ENCODE data around the gene TUT4.

TUT4 gene

DNA sequence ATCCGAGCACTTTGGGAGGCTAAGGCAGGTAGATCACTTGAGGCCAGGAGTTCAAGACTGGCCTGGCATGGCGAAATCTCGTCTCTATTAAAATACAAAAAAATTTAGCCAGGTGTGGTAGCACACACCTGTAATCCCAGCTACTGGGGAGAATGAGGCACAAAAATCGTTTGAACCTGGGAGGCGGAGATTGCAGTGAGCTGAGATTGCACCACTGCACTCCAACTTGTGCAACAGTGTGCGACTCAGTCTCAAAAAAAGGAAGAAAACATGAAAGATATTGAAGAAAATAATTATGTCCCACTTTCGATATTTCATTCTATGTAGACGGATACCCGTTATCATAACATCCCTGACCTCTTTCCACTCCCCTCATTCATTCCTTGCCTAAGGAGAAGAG lies 19.2 kb downstream of the TUT4 start:
- DNase-seq (ENCODE audit: low read depth in 2 of 2), result no peak

DNA sequence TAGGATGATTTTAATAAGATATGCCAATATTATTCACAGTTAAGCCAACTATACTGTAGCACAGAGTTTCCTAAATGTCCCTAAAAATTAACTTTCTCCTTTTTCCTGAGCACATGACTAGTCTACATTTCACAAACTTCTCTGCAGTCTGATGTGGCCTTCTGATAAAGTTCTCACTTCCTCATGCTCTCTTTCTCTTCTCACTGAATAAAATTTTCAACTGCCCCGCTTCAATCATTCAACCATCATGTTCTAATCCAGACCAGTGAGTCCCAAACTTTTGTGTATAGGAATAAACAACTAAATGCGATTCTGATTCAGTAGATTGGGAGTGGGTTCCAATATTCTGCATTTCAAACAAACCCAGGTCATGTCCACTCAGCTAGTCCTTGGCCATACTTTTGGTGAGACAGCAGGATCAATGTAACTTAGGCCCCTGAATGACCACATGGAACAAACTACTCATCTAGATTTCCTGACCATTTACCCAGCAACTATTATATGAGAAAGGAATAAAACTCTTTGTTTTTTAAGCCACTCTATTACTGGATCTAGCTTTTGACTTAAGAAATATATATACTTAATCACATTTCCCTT lies 20.1 kb downstream of the TUT4 start:
- no peak for DNase-seq (ENCODE audit: low read depth in 2 of 2)

DNA sequence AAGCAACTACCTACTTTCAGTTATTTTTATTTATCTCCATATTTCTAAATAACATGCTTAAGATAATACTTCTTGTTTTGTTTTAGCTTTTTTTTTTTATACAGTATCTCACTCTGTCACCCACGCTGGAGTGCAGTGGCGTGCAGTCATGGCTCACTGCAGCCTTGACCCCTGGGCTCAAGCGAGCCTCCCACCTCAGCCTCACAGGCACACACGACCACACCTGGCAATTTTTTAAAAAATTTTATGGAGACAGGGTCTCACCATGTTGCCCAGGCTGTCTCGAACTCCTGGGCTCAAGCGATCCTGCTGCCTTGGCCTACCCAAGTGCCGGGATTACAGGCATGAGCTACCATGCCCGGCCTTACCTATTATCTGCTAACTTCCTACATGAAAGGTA lies 20.6 kb downstream of the TUT4 start:
- DNase-seq (ENCODE audit: low read depth in 2 of 2), result no peak

DNA sequence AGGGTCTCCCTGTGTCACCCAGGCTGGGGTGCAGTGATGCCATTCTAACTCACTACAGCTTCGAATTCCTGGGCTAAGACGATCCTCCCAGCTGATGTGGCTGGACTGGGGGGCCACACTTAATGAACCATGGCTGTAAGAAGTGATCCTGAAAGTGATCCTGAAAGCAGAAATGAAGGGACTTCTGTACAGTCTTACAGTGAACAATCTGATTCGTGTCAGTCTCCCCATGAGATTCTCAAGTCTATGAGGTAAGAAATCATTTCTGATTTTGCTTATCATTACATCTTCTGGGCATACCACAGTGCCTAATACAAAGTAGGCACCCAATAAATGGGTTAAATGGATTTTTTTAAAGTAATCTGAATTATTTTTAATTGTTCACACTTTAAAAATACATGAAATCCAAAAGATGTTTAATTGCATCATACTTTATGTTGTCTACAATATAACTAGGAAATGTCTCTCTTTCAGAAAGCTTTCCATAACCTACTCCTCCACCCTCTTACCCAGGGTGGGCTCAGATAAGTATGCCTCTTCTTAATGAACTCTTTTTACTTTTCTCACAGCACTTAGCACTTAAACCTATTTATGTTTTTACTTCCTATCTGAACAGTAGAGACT lies 21.5 kb downstream of the TUT4 start:
- DNase-seq (ENCODE audit: low read depth in 2 of 2), result no peak

DNA sequence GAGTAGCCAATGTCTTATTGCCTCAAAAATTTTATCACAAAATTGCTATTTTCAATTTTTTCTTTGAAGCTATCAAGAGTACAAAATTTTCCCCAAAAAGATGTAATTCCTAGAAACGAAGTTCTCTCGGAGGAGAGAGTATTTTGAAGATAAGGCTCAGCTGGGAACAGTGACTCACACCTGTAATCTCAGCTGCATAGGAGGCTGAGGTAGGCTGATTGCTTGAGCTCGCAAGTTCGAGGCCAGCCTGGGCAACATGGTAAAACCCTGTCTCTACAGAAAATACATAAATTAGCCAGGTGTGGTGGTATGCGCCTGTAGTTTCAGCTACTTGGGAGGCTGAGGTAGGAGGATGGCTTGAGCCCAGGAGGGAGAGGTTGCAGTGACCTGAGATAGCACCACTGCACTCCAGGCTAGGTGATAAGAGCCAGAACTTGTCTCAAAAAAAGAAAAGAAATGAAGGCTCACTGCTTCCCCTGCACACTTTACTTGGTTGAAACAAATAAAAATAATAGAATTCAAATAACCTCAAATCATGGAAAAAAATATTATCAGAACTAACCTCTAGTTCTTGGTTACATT lies 22.2 kb downstream of the TUT4 start:
- no peak for DNase-seq (ENCODE audit: low read depth in 2 of 2)

DNA sequence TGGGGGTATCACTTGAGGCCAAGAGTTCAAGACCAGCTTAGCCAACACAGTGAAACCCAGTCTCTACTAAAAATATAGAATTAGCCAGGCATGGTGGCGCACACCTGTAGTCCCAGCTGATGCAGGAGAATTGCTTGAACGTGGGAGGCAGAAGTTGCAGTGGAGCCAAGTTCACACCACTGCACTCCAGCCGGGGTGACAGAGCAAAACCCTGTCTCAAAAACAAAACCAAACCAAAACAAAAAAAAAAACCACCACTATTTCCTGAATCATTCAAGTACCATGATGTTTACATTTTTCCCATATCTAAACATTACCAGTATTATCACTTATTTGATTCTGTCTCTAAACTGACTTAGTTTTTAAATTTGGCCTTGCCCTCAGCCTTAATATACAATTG lies 29.5 kb downstream of the TUT4 start:
- no peak for DNase-seq (ENCODE audit: low read depth in 2 of 2)

DNA sequence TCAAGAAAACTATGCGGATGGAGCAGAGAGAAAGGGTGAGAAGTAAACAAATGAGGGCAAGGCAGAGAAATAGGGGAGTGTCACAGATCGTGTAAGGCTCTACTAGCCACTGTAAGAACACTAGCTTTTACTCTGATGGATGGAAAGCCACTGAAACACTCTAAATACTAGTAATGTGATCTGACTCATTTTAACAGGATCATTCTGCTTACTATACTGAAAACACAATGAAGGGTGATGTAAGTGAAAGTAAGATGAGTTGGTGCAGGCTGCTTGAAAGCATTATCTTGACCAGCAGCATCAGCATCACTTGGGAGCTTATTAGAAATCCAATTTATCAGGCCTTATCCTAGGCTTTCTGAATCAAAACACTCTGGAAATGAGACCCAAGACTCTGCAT lies 32.7 kb downstream of the TUT4 start:
- peak; percentile 20 to 26 for DNase-seq (ENCODE audit: low read depth in 2 of 2)

DNA sequence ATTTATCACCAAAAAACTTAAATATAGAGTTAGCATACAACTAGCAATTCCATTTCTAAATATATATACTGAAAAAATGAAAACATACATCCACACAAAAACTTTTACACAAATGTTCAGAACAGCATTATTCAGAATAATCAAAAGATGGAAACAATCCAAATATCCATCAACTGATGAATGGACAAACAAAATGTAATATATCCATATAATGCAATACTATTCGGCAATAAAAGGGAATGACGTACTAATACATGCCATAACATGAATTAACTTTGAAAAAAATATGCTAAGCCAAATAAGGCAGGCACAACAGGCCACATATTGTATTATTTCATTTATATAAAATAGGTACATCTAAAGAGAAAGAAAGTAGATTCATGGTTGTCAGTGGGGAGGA lies 33.9 kb downstream of the TUT4 start:
- no peak for DNase-seq (ENCODE audit: low read depth in 2 of 2)

DNA sequence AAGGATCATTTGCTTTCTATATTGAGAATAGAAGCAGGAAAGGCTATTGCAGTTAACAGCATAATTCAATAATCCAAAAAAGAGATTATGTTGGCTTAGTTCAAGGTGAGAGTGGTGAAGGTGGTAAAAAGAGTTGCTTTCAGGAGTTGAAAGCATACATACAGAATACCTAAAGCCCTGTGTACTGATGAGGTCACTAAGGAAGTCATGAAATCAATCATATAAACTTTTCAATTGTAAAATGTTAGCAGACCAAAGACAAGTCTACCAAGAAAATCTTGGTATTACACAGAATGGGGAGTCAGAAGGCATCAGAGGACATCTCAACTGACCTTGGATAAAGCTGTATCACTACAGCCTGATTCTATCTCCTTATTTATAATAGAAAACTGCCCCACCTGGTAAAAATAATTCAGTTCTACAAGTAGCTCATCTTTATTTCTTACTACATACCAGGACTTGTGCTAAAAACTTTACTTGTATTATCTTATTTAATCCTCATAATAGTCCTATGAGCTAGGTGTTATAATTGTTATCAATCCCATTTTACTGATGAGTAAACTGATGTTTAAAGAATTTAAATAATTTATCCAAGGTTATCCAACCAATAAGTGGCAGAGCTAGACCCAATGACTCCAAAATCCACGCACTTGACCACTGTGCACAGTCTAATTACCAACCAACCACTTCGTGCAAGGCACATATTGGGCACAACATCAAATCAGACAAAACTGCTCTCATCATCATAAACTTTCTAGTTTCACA lies 40.9 kb downstream of the TUT4 start:
- no peak for DNase-seq (ENCODE audit: low read depth in 2 of 2)

DNA sequence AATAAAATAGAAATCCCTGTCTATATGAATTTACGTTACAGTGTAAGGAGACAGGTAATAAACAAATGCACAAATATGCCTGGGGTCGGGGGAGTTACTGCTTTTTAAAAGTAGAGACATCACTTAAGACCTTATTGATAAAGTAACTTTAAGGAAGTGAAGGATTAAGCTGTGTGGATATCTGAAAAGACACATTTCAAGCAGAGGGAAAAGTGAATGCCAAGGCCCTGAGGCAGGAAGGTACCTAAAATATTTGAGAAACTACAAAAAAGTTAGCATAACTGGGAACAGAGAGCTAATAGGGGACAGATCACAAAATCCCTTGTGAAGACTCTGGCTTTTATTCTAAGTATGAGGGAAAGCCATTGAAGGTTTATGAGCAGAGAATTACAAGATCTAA lies 41.5 kb downstream of the TUT4 start:
- no peak for DNase-seq (ENCODE audit: low read depth in 2 of 2)

DNA sequence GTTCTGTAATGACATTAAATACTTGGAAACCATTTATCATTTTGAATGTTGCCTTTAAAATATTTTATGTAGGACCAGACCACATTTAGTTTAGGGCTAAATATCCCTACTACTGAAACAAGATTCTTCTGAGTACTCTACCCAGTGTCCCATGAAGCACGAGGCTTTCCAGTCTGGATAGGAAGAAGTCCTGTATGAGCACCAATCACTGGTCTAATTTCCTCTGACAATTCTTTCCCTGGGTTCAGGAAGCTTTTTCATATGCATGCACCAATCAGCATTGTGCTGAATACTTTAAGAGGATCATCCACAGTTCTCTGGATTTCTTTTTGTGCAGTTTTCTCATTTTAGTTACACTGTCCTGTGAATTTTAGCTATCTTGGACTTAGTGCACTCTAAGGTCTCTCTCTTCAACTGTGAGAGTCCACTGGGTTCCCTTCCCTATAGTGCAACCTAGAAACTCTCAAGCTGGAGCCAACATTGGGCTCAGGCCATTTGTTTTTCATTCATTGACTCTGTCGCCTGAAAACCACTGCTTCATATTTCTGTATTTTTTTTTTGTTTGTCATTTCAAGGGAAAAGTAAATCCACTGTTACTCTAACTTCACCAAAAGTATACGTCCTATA lies 45.9 kb downstream of the TUT4 start:
- DNase-seq (ENCODE audit: low read depth in 2 of 2), result no peak

DNA sequence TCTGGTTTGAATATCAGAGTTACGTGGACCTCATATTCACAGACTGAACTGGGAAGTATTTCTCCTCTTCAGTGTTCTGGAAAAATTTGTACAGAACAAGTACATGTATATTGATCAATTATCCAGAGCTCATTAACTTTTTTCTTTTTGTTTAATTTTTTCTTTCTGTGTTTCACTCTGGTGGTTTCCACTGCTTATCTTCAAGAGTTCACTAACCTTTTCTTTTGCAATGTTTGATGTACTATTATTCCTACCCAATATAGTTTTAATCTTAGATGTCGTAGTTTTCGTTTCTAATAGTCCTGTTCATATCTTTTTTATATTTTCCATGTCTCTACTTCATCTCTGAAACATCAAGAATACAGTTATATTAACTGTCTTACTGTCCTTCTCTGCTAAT lies 46.5 kb downstream of the TUT4 start:
- no peak for DNase-seq (ENCODE audit: low read depth in 2 of 2)

DNA sequence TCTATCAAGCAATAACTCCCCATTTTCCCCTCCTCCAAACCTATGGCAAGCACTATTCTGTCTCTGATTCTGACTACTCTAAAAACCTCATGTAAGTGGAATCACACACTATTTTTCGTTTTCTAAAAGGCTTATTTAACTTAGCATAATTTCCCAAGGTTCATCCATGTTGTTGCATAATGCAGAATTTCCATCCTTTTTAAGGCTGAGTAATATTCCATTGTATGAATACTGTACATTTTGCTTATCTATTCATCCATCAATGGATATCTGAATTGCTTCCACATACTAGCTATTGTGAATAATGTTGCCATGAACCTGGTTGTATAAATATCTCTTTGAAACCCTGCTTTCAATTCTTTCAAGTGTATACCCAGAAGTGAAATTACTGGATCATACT lies 48.2 kb downstream of the TUT4 start:
- no peak for DNase-seq (ENCODE audit: low read depth in 2 of 2)

DNA sequence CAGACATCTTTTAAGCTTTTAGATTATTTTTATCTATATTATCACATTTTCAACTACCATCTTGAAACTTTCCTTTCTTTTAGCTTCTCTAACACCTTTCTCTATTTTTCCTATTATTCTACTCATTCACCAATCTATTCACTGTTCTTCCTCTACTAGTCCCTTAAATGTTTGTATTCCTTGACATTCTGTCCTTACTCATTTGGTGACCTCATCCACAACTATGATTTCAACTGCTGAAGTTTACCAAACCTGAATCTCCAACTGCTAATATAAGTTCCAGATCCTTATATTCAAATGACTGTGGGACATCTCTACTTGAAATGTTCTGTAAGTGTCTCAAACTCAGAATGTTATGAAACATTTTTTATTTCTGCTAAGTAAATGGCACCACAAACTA lies 49.2 kb downstream of the TUT4 start:
- no peak for DNase-seq (ENCODE audit: low read depth in 2 of 2)

DNA sequence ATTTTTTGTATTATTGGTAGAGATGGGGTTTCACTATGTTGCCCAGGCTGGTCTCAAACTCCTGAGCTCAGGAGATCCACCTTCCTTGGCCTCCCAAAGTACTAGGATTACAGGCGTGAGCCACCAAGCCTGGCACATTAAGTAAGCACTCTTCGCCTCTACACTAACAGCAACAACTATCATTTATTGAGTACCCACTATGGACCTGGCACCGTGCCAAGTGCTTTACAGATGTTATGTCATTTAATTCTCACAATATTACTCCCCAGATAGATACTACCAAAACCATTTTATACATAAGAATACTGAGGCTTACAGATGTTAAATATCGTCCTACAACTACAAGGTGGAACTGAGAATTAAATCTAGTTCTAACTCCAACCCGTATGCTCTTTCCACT lies 50.1 kb downstream of the TUT4 start:
- DNase-seq (ENCODE audit: low read depth in 2 of 2), result no peak

DNA sequence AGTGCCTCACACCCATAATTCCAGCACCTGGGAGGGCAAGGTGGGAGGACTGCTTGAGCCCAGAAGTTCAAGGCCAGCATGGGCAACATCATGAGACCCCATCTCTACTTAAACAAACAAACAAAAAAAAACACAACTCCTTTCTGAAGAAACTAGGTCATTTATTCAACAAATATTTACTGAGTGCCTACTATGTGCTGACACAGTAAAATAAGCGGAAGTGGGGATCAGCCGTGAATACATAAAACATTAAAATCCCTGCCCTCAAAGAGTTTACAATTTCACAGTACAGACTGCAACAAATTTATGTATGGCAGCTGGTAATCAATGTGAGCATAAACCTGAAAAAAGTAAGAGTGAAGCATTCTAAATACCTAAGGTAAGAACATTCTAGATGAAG lies 65.3 kb downstream of the TUT4 start:
- no peak for DNase-seq (ENCODE audit: low read depth in 2 of 2)

DNA sequence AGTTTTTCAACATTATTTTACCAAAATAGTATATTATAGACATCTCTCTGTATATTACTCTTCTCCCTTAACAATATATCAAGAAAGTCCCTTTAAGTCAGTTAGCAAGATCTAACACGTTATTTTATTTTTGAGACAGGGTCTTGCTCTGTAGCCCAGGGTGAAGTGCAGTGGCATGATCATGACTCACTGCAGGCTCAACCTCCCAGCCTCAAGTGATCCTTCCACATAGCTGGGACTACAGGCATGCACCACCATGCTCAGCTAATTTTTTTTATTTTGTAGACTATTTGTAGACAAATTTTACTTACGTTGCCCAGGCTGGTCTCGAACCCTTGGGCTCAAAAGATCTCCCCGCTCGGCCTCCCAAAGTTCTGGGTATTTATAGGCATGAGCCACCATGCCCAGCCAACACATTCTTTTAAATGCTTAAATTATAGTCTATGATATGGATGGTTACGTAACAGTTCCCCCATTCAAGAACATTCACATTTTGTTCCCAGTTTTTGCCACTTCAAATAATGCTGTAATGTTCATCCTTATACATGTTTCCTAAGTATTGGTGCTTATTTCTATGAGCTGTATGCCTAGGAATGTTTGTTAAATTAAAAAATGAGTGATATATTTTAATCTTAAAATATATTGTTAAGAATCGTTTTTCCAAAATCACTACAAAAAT lies 70.4 kb downstream of the TUT4 start:
- DNase-seq (ENCODE audit: low read depth in 2 of 2), result no peak

DNA sequence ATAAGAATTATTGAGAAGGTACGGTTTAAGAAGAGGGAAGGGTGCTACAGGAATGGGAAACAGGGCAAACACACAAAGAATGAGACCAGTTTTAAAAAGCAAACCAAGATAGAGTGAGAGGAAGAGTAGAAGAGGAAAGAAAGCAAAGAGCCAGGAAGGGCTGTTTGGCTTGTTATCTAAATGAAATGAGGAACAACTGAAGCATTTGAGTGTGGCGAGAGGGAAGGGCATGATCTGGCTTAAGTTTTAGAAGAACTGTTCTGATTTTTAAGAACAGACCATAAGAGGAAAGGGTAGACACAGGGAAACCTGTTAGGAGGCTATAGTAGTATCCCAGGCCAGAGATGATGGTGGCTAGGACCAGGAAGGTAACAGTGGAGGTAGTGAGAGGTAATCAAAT lies 73.8 kb downstream of the TUT4 start:
- no peak for DNase-seq (ENCODE audit: low read depth in 2 of 2)

DNA sequence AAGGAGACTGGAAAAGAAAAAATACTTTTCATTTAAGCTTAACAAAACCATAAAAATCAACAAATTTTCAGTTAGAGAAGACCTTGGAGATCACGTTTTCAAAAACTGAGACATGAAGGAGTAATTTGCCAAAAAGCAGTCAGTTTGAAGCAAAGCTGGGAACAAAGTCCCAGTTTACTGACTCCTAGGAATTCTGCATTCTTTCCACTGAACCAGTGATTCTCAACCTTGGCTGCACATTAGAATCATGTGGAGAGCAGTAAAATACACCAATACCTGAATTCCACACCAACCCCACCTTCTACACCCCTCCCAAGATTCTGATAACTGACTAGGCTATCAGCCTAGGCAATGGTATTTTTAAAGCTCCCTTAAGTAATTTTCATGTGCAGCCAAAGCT lies 75.0 kb downstream of the TUT4 start:
- DNase-seq (ENCODE audit: low read depth in 2 of 2), result no peak

DNA sequence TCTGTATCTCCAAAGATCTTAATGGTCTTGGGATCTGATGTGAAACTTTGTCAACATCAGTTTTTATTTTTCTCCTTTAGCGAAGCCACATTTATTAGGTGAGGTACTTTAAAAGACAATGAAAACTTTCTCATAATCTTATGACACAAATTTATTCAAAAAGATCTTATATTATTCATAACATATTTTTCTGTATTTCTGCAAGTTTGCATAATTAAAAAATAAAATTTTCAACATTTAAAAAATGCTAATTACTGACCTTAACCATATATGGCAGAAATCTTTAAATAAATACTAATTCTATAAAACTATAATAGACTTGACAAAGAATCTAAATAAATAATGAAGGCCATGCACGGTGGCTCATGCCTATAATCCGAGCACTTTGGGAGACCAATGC lies 75.9 kb downstream of the TUT4 start:
- DNase-seq (ENCODE audit: low read depth in 2 of 2), result no peak

DNA sequence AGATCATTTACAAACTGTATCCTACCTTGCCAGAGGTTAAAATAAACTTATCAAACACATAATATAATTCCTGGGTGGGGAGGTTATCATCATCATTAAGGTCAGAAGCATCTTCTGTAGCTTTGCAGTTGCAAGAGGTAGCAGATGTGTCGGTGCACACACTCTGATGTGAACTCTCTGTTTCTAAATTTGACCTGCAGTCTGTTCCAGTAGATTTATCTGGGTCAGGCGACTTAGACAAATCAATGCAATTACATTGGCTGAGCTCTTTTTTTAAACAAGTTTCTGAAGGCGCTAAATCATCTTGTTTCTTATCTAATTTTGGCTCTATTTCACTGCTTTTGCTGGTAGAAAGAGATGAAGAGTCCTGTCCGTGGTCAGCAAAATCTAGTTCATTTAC lies 78.1 kb downstream of the TUT4 start:
- DNase-seq (ENCODE audit: low read depth in 2 of 2), result no peak

DNA sequence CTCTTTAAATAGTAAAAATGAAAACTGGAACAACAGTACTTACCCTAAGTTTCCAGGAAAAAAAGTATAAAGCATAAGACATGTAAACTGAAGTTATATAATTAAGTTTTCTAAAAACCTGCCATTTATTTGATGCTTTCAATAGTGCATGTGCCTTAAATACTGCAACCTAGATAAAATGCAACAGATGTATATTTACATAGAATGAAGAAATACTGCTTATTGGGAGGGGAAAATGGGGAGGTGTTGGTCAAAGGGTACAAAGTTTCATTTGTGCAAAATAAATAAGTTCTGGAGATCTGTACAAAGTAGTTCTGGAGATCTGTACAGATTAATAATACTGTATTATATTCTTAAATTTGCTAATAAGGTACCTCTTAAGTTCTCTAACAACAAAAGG lies 79.9 kb downstream of the TUT4 start:
- no peak for DNase-seq (ENCODE audit: low read depth in 2 of 2)

Measured in fibroblast of skin of left quadriceps (primary cell).